ENCODE results near the gene OR10G4.

GRCh38 chr11:124012697-124013096 is at the start of gene OR10G4:
- TF ChIP-seq CTCF (conservative IDR thresholded peaks at IDR 0.05; ENCODE audit: low read depth, low read length) = no peak
- TF ChIP-seq RAD21 (IDR thresholded peaks at IDR 0.05; ENCODE audit: low read length) = no peak
- no peak for TF ChIP-seq POLR2A (IDR thresholded peaks at IDR 0.05; ENCODE audit: low read depth, low read length)
- no peak for TF ChIP-seq MXI1 (IDR thresholded peaks at IDR 0.05; ENCODE audit: borderline replicate concordance, low read depth, low read length)
- no peak for TF ChIP-seq CEBPB (IDR thresholded peaks at IDR 0.05; ENCODE audit: low read depth, low read length)
- TF ChIP-seq USF2 (IDR thresholded peaks at IDR 0.05; ENCODE audit: low read depth, low read length) = no peak
- no peak for TF ChIP-seq MAZ (IDR thresholded peaks at IDR 0.05; ENCODE audit: borderline replicate concordance, low read depth, low read length)
- TF ChIP-seq NFE2L2 (IDR thresholded peaks at IDR 0.05; ENCODE audit: low read depth, low read length) = no peak
- TF ChIP-seq FOS (IDR thresholded peaks at IDR 0.05; ENCODE audit: low read depth, low read length) = no peak
- TF ChIP-seq ELK1 (IDR thresholded peaks at IDR 0.05; ENCODE audit: borderline replicate concordance, low read depth, low read length) = no peak
- TF ChIP-seq RFX5 (IDR thresholded peaks at IDR 0.05; ENCODE audit: low read depth, low read length) = no peak
- TF ChIP-seq MAFK (IDR thresholded peaks at IDR 0.05; ENCODE audit: low read depth, low read length) = no peak

Measured in IMR-90 (cell line).